Hepatocyte (in vitro differentiated cells): ENCODE results near the gene NUCB2. TPM values are rescaled to one million over a fixed set of nuclear protein-coding genes. Genes with fewer than 3 reads are reported as not detected.

ENCODE experiments used
- DNase-seq: peaks from one replicate; pipeline ENCODE4 v3.0.0-alpha.2; 2016; ENCODE audit warnings: low spot score
- H2AFZ ChIP-seq: fragments of 200-600 bp; sonication (generic); 2 replicates; pipeline ENCODE4 v1.6.0; 2016; ENCODE audit warnings: antibody characterized with exemption, mild to moderate bottlenecking
- H3K27ac ChIP-seq: fragments of 200-600 bp; sonication (generic); 2 replicates; pipeline ENCODE4 v1.5.1; 2016; ENCODE audit warnings: mild to moderate bottlenecking
- H3K27me3 ChIP-seq: fragments of 200-600 bp; sonication (generic); 2 replicates; pipeline ENCODE4 v1.6.1; 2016
- H3K36me3 ChIP-seq: fragments of 200-600 bp; sonication (generic); replicated peaks from 2 replicates; pipeline ENCODE4 v1.5.1; 2016; ENCODE audit warnings: low read depth; ENCODE audit not compliant: insufficient read depth
- H3K4me1 ChIP-seq: fragments of 200-600 bp; sonication (generic); 2 replicates; pipeline ENCODE4 v1.5.1; 2016; ENCODE audit warnings: mild to moderate bottlenecking, moderate library complexity; ENCODE audit not compliant: insufficient read depth
- H3K4me2 ChIP-seq: fragments of 200-600 bp; sonication (generic); 2 replicates; pipeline ENCODE4 v1.6.0; 2016
- H3K4me3 ChIP-seq: fragments of 200-600 bp; sonication (generic); 2 replicates; pipeline ENCODE4 v1.5.1; 2016; ENCODE audit warnings: mild to moderate bottlenecking
- H3K79me2 ChIP-seq: fragments of 200-600 bp; sonication (generic); 2 replicates; pipeline ENCODE4 v1.6.0; 2017; ENCODE audit warnings: mild to moderate bottlenecking
- H3K9me2 ChIP-seq: fragments of 200-600 bp; sonication (generic); replicated peaks from 2 replicates; pipeline ENCODE4 v1.6.0; 2017; ENCODE audit warnings: mild to moderate bottlenecking; ENCODE audit not compliant: insufficient read depth
- H3K9me3 ChIP-seq: fragments of 200-600 bp; sonication (generic); 2 replicates; pipeline ENCODE4 v1.5.1; 2016; ENCODE audit warnings: low read depth, mild to moderate bottlenecking
- H4K20me1 ChIP-seq: fragments of 200-600 bp; sonication (generic); 2 replicates; pipeline ENCODE4 v1.6.0; 2016; ENCODE audit warnings: mild to moderate bottlenecking; ENCODE audit not compliant: insufficient read depth, poor library complexity, severe bottlenecking
- EZH2 ChIP-seq: fragments of 200-600 bp; sonication (generic); IDR thresholded peaks from 2 replicates; pipeline ENCODE4 v1.6.1; 2016; ENCODE audit warnings: antibody characterized with exemption, mild to moderate bottlenecking, borderline replicate concordance
- EZH2phosphoT487 ChIP-seq: fragments of 200-600 bp; sonication (generic); IDR thresholded peaks from one replicate; pipeline ENCODE4 v1.6.1; 2018; ENCODE audit warnings: antibody characterized with exemption, mild to moderate bottlenecking, low read depth, moderate library complexity; ENCODE audit not compliant: unreplicated experiment, severe bottlenecking
- WGBS: methylation state at CpG from one replicate; pipeline ENCODE4 v1.1.6; 2016; ENCODE audit warnings: low lambda C conversion rate; ENCODE audit errors: missing lambda C conversion rate; 5-methylcytosine and 5-hydroxymethylcytosine counted together
- polyA plus RNA-seq: library from polyadenylated mRNA; unstranded; fragments of >200 nt; fragmentation: Nextera tagmentation; extraction: Ambion mirVana; gene quantifications from 2 replicates; pipeline ENCODE4 v1.2.1, GENCODE V29; 2016
- total RNA-seq: library from RNA; depleted of rRNA; stranded (reverse); fragments of >200 nt; gene quantifications from 2 replicates; pipeline ENCODE4 v1.2.3, GENCODE V29; 2014
- TF ChIP-seq, protein P1 (sequence below): fragments of 200-600 bp; sonication (generic); IDR thresholded peaks from 2 replicates; pipeline ENCODE4 v1.5.1; 2016; ENCODE audit warnings: antibody characterized with exemption, mild to moderate bottlenecking; ENCODE audit not compliant: poor library complexity

Gene NUCB2
- total and polyA plus RNA-seq, 2 experiments from 2014 or later: 93.4 to 196 TPM

DNA sequence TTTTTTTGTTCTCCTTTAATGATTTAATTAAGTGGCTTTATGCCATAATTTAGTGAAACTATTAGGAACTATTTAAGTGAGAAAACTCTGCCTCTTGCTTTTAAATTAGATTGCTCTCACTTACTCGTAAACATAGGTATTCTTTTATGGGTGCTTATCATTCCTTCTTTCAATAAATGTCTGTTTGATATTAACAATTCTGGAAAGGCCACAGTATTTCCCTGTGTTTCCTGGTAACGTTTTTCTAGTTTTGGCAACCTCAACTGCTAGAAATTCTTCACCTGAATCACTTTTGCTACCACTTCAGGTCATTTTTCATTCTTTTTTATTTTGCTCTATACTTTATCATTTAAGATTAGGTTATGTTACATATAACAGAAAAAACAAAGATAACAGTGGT is 55.1 kb downstream of the NUCB2 start:
- Histone ChIP-seq H3K27me3 (no peaks in the 10 kb centered on the region), H3K4me2 (no peak overlapping the region), H2AFZ (no peak overlapping the region), H3K4me1 (no peaks in the 10 kb centered on the region), H3K36me3 (no peaks in the 10 kb centered on the region), H3K79me2 (no peaks in the 10 kb centered on the region), H3K9me2 (no peaks in the 10 kb centered on the region), H3K27ac (no peak overlapping the region), H3K4me3 (no peak overlapping the region), H4K20me1 (no peaks in the 10 kb centered on the region), H3K9me3 (no peaks in the 10 kb centered on the region)
- no peak for DNase-seq
- TF ChIP-seq, protein P1, sequence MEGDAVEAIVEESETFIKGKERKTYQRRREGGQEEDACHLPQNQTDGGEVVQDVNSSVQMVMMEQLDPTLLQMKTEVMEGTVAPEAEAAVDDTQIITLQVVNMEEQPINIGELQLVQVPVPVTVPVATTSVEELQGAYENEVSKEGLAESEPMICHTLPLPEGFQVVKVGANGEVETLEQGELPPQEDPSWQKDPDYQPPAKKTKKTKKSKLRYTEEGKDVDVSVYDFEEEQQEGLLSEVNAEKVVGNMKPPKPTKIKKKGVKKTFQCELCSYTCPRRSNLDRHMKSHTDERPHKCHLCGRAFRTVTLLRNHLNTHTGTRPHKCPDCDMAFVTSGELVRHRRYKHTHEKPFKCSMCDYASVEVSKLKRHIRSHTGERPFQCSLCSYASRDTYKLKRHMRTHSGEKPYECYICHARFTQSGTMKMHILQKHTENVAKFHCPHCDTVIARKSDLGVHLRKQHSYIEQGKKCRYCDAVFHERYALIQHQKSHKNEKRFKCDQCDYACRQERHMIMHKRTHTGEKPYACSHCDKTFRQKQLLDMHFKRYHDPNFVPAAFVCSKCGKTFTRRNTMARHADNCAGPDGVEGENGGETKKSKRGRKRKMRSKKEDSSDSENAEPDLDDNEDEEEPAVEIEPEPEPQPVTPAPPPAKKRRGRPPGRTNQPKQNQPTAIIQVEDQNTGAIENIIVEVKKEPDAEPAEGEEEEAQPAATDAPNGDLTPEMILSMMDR: no peak
- no peak for TF ChIP-seq EZH2
- TF ChIP-seq EZH2phosphoT487: no peak
- WGBS: 67% methylated on average over 2 of the region's 2 CpGs

DNA sequence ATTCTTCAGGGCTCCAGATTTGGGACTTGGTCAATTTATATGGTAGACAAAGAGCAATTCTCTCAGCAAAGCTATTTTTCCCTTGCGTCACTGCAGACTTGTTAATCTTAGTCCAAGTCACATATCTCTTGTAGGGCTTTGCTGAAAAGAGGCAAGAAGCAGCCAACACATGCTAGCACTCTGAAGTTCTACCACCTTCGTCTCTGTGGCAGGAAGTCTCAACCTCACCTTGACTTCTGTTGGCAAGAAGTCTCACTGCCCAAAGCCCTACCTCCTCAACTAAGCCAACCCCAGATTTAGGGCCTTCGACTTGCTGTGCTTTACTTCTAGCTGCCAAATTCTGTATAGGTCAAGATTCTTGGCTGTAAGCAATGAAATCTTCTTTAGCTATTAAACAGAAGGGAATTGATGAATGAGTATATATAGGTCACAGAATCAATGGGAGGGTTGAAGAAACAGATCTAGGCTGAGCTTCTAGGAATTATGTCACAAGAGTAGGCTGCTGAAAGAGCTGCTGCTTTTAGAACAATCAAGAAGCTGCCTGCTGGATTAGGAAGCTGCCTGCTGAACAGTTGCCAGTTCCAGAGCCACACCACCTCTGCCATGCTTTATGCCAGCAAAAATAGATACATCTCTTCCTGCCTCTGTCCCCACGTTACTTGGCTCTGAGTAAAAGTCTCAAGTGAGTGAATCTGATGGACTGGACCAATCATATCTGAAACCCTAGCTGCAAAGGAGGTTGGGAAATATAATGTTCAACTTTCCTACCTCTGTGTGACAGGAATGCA is 57.5 kb downstream of the NUCB2 start:
- H3K79me2 ChIP-seq: no peaks in the 10 kb centered on the region
- H3K9me3 ChIP-seq: no peaks in the 10 kb centered on the region
- H3K4me1 ChIP-seq: no peaks in the 10 kb centered on the region
- H2AFZ ChIP-seq: no peak overlapping the region
- no peak overlapping the region for H3K27ac ChIP-seq
- H4K20me1 ChIP-seq: no peaks in the 10 kb centered on the region
- no peaks in the 10 kb centered on the region for H3K36me3 ChIP-seq
- no peak overlapping the region for H3K4me2 ChIP-seq
- DNase-seq: no peak
- no peak overlapping the region for H3K4me3 ChIP-seq
- TF ChIP-seq, protein P1: no peak
- no peak for TF ChIP-seq EZH2
- TF ChIP-seq EZH2phosphoT487: no peak
- H3K27me3 ChIP-seq: no peaks in the 10 kb centered on the region
- H3K9me2 ChIP-seq: no peaks in the 10 kb centered on the region
- 94% methylated on average over 4 of the region's 4 CpGs for WGBS

DNA sequence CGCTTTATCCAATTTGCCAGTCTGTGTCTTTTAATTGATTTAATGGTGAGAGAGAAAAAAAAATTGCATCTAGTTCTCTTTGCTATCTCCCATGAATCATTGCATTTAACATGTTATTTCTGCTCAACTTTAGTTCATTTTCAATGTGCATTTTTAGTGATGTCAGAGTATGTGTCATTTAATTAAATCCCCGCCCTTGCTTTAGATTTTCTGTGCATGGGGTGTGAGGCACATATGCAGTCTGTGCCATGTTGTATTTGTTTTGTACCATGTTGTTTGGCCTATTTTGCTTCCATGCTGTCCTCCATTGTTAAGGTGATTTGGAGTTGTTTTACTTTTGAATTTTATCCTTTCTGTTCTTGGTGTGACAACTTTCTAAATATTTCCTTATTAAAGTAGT is 66.7 kb downstream of the NUCB2 start:
- DNase-seq: no peak
- no peaks in the 10 kb centered on the region for H3K4me1 ChIP-seq
- no peaks in the 10 kb centered on the region for H4K20me1 ChIP-seq
- no peaks in the 10 kb centered on the region for H3K9me2 ChIP-seq
- TF ChIP-seq EZH2phosphoT487 (no peak), EZH2 (no peak)
- TF ChIP-seq, protein P1: no peak
- WGBS: 97% methylated on average over 2 of the region's 2 CpGs
- no peak overlapping the region for H3K27ac ChIP-seq
- no peak overlapping the region for H3K4me3 ChIP-seq
- no peaks in the 10 kb centered on the region for H3K9me3 ChIP-seq
- H3K27me3 ChIP-seq: no peaks in the 10 kb centered on the region
- no peaks in the 10 kb centered on the region for H3K36me3 ChIP-seq
- H3K4me2 ChIP-seq: no peak overlapping the region
- no peaks in the 10 kb centered on the region for H3K79me2 ChIP-seq
- no peak overlapping the region for H2AFZ ChIP-seq
